ENCODE results near the gene CA11.

Gene CA11

DNA sequence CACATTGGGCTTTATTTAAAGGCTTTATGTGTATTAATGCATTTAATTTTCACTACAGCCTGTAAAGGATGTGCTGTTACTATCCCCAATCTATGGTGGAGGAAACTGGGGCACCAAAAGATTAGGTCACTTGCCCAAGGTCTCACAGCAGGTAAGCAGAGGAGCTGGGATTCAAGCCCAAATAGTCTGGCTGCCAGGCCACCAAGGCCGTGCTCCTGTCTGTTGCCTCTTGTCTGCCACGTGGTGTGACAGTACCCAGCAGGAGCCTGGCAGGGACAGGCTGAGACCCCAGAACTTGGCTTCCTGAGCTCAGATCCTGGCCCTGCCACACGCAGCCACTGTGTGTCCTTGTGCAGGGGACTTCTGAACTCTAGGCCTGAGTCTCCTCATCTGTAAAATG is 22.3 kb upstream of the CA11 start:
- TF ChIP-seq, protein P1, sequence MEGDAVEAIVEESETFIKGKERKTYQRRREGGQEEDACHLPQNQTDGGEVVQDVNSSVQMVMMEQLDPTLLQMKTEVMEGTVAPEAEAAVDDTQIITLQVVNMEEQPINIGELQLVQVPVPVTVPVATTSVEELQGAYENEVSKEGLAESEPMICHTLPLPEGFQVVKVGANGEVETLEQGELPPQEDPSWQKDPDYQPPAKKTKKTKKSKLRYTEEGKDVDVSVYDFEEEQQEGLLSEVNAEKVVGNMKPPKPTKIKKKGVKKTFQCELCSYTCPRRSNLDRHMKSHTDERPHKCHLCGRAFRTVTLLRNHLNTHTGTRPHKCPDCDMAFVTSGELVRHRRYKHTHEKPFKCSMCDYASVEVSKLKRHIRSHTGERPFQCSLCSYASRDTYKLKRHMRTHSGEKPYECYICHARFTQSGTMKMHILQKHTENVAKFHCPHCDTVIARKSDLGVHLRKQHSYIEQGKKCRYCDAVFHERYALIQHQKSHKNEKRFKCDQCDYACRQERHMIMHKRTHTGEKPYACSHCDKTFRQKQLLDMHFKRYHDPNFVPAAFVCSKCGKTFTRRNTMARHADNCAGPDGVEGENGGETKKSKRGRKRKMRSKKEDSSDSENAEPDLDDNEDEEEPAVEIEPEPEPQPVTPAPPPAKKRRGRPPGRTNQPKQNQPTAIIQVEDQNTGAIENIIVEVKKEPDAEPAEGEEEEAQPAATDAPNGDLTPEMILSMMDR (IDR thresholded peaks at IDR 0.05) = no peak
- Histone ChIP-seq H3K27ac (no peak overlapping the region), H3K4me1 (ENCODE audit: control insufficient read depth in 1 of 2, insufficient read depth in 1 of 2, low read depth in 1 of 2, low read length in 1 of 2) (no peaks in the 10 kb centered on the region), H3K4me3 (ENCODE audit: low read depth in 1 of 2, low read length in 1 of 2) (no peak overlapping the region), H3K27me3 (no peaks in the 10 kb centered on the region), H3K9me3 (no peaks in the 10 kb centered on the region), H3K36me3 (no peaks in the 10 kb centered on the region)

DNA sequence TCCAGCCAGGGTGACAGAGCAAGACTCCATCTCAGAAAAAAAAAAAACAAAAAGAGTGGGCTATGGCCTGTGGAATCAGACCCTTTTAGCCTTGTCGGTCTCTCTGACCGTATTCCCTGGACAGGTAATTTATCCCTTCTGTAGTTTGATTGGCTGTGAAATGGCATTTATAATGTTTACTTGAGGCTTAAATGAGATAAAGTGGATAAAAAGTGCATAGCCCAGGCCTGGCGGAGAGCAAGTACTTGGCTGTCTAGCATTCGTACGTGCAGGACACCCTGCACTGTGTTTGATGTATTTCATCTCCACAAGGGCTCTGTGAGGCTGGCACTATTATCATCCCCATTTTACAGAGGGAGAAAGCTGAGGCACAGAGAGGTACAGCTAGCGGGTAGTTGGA is 19.8 kb upstream of the CA11 start:
- Histone ChIP-seq H3K27ac (no peak overlapping the region), H3K36me3 (no peaks in the 10 kb centered on the region), H3K9me3 (no peaks in the 10 kb centered on the region), H3K4me1 (ENCODE audit: control insufficient read depth in 1 of 2, insufficient read depth in 1 of 2, low read depth in 1 of 2, low read length in 1 of 2) (peaks cover 0 to 6% of the 10 kb centered on the region in 2 experiments), H3K27me3 (no peaks in the 10 kb centered on the region), H3K4me3 (ENCODE audit: low read depth in 1 of 2, low read length in 1 of 2) (no peak overlapping the region)
- TF ChIP-seq, protein P1 (IDR thresholded peaks at IDR 0.05) = no peak

DNA sequence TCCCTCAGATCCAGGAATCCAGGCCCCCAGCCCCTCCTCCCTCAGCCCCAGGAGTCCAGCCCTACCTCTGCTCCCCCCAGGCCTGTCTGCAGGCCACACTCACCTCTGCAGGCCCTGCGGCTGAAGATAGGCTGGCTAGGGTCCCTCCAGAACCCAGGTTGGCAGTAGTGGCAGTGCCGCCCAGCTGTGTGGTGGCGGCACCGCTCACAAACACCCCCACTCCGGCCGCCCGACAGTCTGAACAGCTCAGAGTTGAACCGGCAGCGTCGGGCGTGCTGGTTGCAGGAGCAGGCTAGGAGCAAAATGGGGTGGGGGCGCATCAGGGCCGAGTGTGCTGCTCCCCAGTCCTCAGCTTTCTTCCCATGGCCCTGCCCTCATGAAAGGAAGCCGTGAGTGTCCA is 18.5 kb upstream of the CA11 start:
- no peak overlapping the region for H3K4me3 ChIP-seq (ENCODE audit: low read depth in 1 of 2, low read length in 1 of 2)
- H3K36me3 ChIP-seq = no peaks in the 10 kb centered on the region
- no peaks in the 10 kb centered on the region for H3K9me3 ChIP-seq
- no peak overlapping the region for H3K27ac ChIP-seq
- H3K4me1 ChIP-seq (ENCODE audit: control insufficient read depth in 1 of 2, insufficient read depth in 1 of 2, low read depth in 1 of 2, low read length in 1 of 2) = peaks cover 0 to 14% of the 10 kb centered on the region in 2 experiments
- H3K27me3 ChIP-seq = no peaks in the 10 kb centered on the region
- TF ChIP-seq, protein P1 (IDR thresholded peaks at IDR 0.05) = no peak

DNA sequence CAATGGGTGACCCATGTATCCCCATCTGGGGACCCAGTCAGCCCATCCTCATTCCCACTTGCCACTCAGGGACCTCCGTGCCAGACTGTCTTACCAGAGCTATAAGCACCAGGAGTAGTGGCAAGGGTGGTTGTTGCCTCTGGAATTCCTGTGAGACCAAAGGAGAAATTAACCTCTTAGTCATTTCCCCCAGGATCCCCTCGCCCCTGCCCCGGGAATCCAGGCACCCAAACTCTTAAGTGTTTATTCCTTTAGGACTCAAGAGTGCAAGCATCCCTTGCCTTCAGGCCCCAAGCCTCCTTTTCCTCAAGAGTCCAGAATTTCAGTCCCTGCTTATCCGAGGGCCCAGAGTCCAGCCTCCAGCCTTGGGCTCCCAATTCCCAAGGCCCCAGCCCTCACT is 17.7 kb upstream of the CA11 start:
- TF ChIP-seq, protein P1 (IDR thresholded peaks at IDR 0.05) = no peak
- no peaks in the 10 kb centered on the region for H3K27me3 ChIP-seq
- H3K9me3 ChIP-seq = no peaks in the 10 kb centered on the region
- peaks cover 0 to 14% of the 10 kb centered on the region in 2 experiments for H3K4me1 ChIP-seq (ENCODE audit: control insufficient read depth in 1 of 2, insufficient read depth in 1 of 2, low read depth in 1 of 2, low read length in 1 of 2)
- H3K27ac ChIP-seq = no peak overlapping the region
- H3K36me3 ChIP-seq = no peaks in the 10 kb centered on the region
- no peak overlapping the region for H3K4me3 ChIP-seq (ENCODE audit: low read depth in 1 of 2, low read length in 1 of 2)

DNA sequence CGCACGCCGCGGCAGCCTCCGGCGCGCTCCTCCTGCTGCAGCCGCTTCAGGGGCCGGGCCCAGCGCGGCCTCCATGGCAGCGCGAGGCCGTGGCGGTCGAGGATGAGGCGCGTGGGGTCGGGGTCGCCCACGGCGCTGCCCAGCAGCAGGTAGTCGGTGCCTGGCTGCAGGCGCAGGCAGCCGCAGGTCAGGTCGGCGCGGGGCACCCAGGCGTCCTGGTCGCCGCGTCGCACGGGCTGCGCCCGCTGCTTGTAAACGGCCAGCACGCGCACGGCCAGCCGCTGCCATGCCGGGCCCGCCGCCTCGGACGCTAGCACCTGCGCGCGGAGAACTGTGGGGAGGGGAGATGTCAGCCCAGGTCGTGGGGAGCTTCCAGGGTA is 15.7 kb upstream of the CA11 start:
- peaks cover 0 to 14% of the 10 kb centered on the region in 2 experiments for H3K4me1 ChIP-seq (ENCODE audit: control insufficient read depth in 1 of 2, insufficient read depth in 1 of 2, low read depth in 1 of 2, low read length in 1 of 2)
- H3K27me3 ChIP-seq = peaks cover 4% of the 10 kb centered on the region
- H3K27ac ChIP-seq = no peak overlapping the region
- no peaks in the 10 kb centered on the region for H3K36me3 ChIP-seq
- H3K4me3 ChIP-seq (ENCODE audit: low read depth in 1 of 2, low read length in 1 of 2) = no peak overlapping the region
- no peaks in the 10 kb centered on the region for H3K9me3 ChIP-seq
- TF ChIP-seq, protein P1 (IDR thresholded peaks at IDR 0.05) = no peak
